Femur (tissue), 1 donor: ENCODE results near the gene SMOC2.

Experiments used
- DNase-seq: peaks from one replicate; pipeline ENCODE4 v3.0.0-alpha.2; 2017

The SMOC2 gene

GRCh38 chr6:168520233-168520632 lies 79.2 kb downstream of the SMOC2 start:
- peak; percentile 58 for DNase-seq

- DNase-seq: peak; percentile 77
These were observed 83.6 kb downstream of the SMOC2 start for GRCh38 chr6:168524571-168525001.

GRCh38 chr6:168525114-168525513 lies 84.1 kb downstream of the SMOC2 start:
- no peak for DNase-seq

- no peak for DNase-seq
These were observed 85.1 kb downstream of the SMOC2 start for GRCh38 chr6:168525926-168526630.

GRCh38 chr6:168526841-168527281 lies 85.9 kb downstream of the SMOC2 start:
- no peak for DNase-seq

GRCh38 chr6:168527451-168528210 lies 86.6 kb downstream of the SMOC2 start:
- no peak for DNase-seq

GRCh38 chr6:168528474-168529095 lies 87.6 kb downstream of the SMOC2 start:
- no peak for DNase-seq

- DNase-seq: no peak
These were observed 88.2 kb downstream of the SMOC2 start for GRCh38 chr6:168529214-168529613.

- DNase-seq: no peak
These were observed 89.7 kb downstream of the SMOC2 start for GRCh38 chr6:168530653-168531071.

- no peak for DNase-seq
These were observed 91.1 kb downstream of the SMOC2 start for GRCh38 chr6:168532070-168532469.

GRCh38 chr6:168533414-168533813 lies 92.4 kb downstream of the SMOC2 start:
- peak; percentile 51 for DNase-seq

GRCh38 chr6:168534265-168534664 lies 93.3 kb downstream of the SMOC2 start:
- DNase-seq: peak; percentile 16

GRCh38 chr6:168535711-168536110 lies 94.7 kb downstream of the SMOC2 start:
- no peak for DNase-seq

GRCh38 chr6:168536196-168536595 lies 95.2 kb downstream of the SMOC2 start:
- DNase-seq: peak; percentile 8

- DNase-seq: peak; percentile 27
These were observed 95.9 kb downstream of the SMOC2 start for GRCh38 chr6:168536665-168537539.

- DNase-seq: no peak
These were observed 96.5 kb downstream of the SMOC2 start for GRCh38 chr6:168537540-168537884.

- peak; percentile 11 for DNase-seq
These were observed 97.4 kb downstream of the SMOC2 start for GRCh38 chr6:168538188-168538891.

- DNase-seq: no peak
These were observed 98.2 kb downstream of the SMOC2 start for GRCh38 chr6:168538892-168539811.

GRCh38 chr6:168540713-168541291 lies 99.8 kb downstream of the SMOC2 start:
- DNase-seq: no peak

GRCh38 chr6:168541307-168541706 lies 100.3 kb downstream of the SMOC2 start:
- DNase-seq: no peak

- DNase-seq: no peak
These were observed 101.3 kb downstream of the SMOC2 start for GRCh38 chr6:168542301-168542700.
